ENCODE measurements around the gene ARHGAP44. TPM values are rescaled to one million over a fixed set of nuclear protein-coding genes. Genes with fewer than 3 reads are reported as not detected.

The ARHGAP44 gene
- 0.62 and 1.6 TPM in 2 replicates for total RNA-seq (2014; rRNA removed; shearing (Covaris generic))

- in situ Hi-C loops (cut with HindIII; ENCODE audit: low sequenced_read_pairs) = no loop called here
- peak; percentile 73 for DNase-seq (ENCODE audit: low spot score)
Observed at GRCh38 chr17:12789481-12790248, at the start of gene ARHGAP44. Gene ARHGAP44 (plus strand): TSS chr17:12789498. CDS start chr17:12789839, 341 bp downstream.

GRCh38 chr17:12739500-12739899 lies 49.8 kb upstream of the ARHGAP44 start:
- peak; percentile 11 for DNase-seq (ENCODE audit: low spot score)
- in situ Hi-C loops (cut with HindIII; ENCODE audit: low sequenced_read_pairs) = no loop called here

GRCh38 chr17:12743046-12743445 lies 46.3 kb upstream of the ARHGAP44 start:
- DNase-seq (ENCODE audit: low spot score) = no peak
- in situ Hi-C loops (cut with HindIII; ENCODE audit: low sequenced_read_pairs) = no loop called here

GRCh38 chr17:12744298-12744697 lies 45.0 kb upstream of the ARHGAP44 start:
- in situ Hi-C loops (cut with HindIII; ENCODE audit: low sequenced_read_pairs) = no loop called here
- no peak for DNase-seq (ENCODE audit: low spot score)

- in situ Hi-C loops (cut with HindIII; ENCODE audit: low sequenced_read_pairs) = no loop called here
Observed at GRCh38 chr17:12744786-12745185, 44.5 kb upstream of the ARHGAP44 start.

GRCh38 chr17:12745486-12745885 lies 43.8 kb upstream of the ARHGAP44 start:
- DNase-seq (ENCODE audit: low spot score) = no peak
- in situ Hi-C loops (cut with HindIII; ENCODE audit: low sequenced_read_pairs) = no loop called here

More at GRCh38 chr17:12744786-12745185, 44.5 kb upstream of the ARHGAP44 start:
- DNase-seq (ENCODE audit: low spot score) = no peak

- in situ Hi-C loops (cut with HindIII; ENCODE audit: low sequenced_read_pairs) = no loop called here
Observed at GRCh38 chr17:12756786-12757185, 32.5 kb upstream of the ARHGAP44 start.

GRCh38 chr17:12759090-12759489 lies 30.2 kb upstream of the ARHGAP44 start:
- in situ Hi-C loops (cut with HindIII; ENCODE audit: low sequenced_read_pairs) = no loop called here
- DNase-seq (ENCODE audit: low spot score) = no peak

More at GRCh38 chr17:12756786-12757185, 32.5 kb upstream of the ARHGAP44 start:
- no peak for DNase-seq (ENCODE audit: low spot score)

- no peak for DNase-seq (ENCODE audit: low spot score)
Observed at GRCh38 chr17:12765548-12765947, 23.8 kb upstream of the ARHGAP44 start.

GRCh38 chr17:12768255-12768654 lies 21.0 kb upstream of the ARHGAP44 start:
- peak; percentile 10 for DNase-seq (ENCODE audit: low spot score)
- in situ Hi-C loops (cut with HindIII; ENCODE audit: low sequenced_read_pairs) = no loop called here

More at GRCh38 chr17:12765548-12765947, 23.8 kb upstream of the ARHGAP44 start:
- in situ Hi-C loops (cut with HindIII; ENCODE audit: low sequenced_read_pairs) = no loop called here

GRCh38 chr17:12769981-12770380 lies 19.3 kb upstream of the ARHGAP44 start:
- DNase-seq (ENCODE audit: low spot score) = no peak
- in situ Hi-C loops (cut with HindIII; ENCODE audit: low sequenced_read_pairs) = no loop called here

GRCh38 chr17:12773153-12773552 lies 16.1 kb upstream of the ARHGAP44 start:
- in situ Hi-C loops (cut with HindIII; ENCODE audit: low sequenced_read_pairs) = no loop called here
- DNase-seq (ENCODE audit: low spot score) = no peak

GRCh38 chr17:12789075-12789480 lies 220 bp upstream of the ARHGAP44 start:
- no peak for DNase-seq (ENCODE audit: low spot score)
- in situ Hi-C loops (cut with HindIII; ENCODE audit: low sequenced_read_pairs) = no loop called here

GRCh38 chr17:12790249-12791106 lies 1.2 kb downstream of the ARHGAP44 start:
- DNase-seq (ENCODE audit: low spot score) = peak; percentile 51
- in situ Hi-C loops (cut with HindIII; ENCODE audit: low sequenced_read_pairs) = no loop called here

GRCh38 chr17:12794919-12795532 lies 5.7 kb downstream of the ARHGAP44 start:
- in situ Hi-C loops (cut with HindIII; ENCODE audit: low sequenced_read_pairs) = no loop called here

GRCh38 chr17:12800855-12801365 lies 11.6 kb downstream of the ARHGAP44 start:
- in situ Hi-C loops (cut with HindIII; ENCODE audit: low sequenced_read_pairs) = no loop called here

More at GRCh38 chr17:12794919-12795532, 5.7 kb downstream of the ARHGAP44 start:
- DNase-seq (ENCODE audit: low spot score) = peak; percentile 13

GRCh38 chr17:12806630-12807029 lies 17.3 kb downstream of the ARHGAP44 start:
- in situ Hi-C loops (cut with HindIII; ENCODE audit: low sequenced_read_pairs) = no loop called here
- no peak for DNase-seq (ENCODE audit: low spot score)

More at GRCh38 chr17:12800855-12801365, 11.6 kb downstream of the ARHGAP44 start:
- DNase-seq (ENCODE audit: low spot score) = no peak

- DNase-seq (ENCODE audit: low spot score) = no peak
- in situ Hi-C loops (cut with HindIII; ENCODE audit: low sequenced_read_pairs) = no loop called here
Observed at GRCh38 chr17:12808723-12809122, 19.4 kb downstream of the ARHGAP44 start.

GRCh38 chr17:12812877-12813276 lies 23.6 kb downstream of the ARHGAP44 start:
- in situ Hi-C loops (cut with HindIII; ENCODE audit: low sequenced_read_pairs) = no loop called here
- DNase-seq (ENCODE audit: low spot score) = no peak

All from G401 (cell line).